Measurements from ENCODE around the gene ADGRG4. TPM values are rescaled to one million over a fixed set of nuclear protein-coding genes. Genes with fewer than 3 reads are reported as not detected.

Gene ADGRG4
- total and polyA plus RNA-seq, 2 donors (not counting 1 experiment from before 2014, with no cell fraction given): not detected

GRCh38 chrX:136304493-136304892 lies 3.7 kb downstream of the ADGRG4 start:
- TF ChIP-seq CTCF (IDR thresholded peaks at IDR 0.05): no peak
- no peak for TF ChIP-seq EZH2 (IDR thresholded peaks at IDR 0.05; ENCODE audit: borderline replicate concordance, insufficient read depth, low read depth, low read length, poor library complexity, severe bottlenecking)
- no peak for ATAC-seq (ENCODE audit: low read depth)
- Mint-ChIP-seq H3K4me1 (no peaks in the 10 kb centered on the region), H3K9me3 (ENCODE audit: insufficient read depth) (no peaks in the 10 kb centered on the region), H3K27me3 (peaks cover 7% of the 10 kb centered on the region), H3K27ac (no peak overlapping the region), H3K4me3 (no peak overlapping the region)
- intact Hi-C loops (cut with micrococcal nuclease): no loop called here
- no peak for DNase-seq
- no peak overlapping the region for H3K4me2 ChIP-seq (replicated peaks; ENCODE audit: low read depth, low read length, poor library complexity, severe bottlenecking)
- H3K4me3 ChIP-seq (ENCODE audit: control extremely low read depth in 1 of 5, extremely low read depth in 1 of 5, insufficient read depth in 1 of 5, low read depth in 2 of 5, low read length in 4 of 5): no peak overlapping the region
- H3K4me1 ChIP-seq (ENCODE audit: control insufficient read depth in 2 of 2, insufficient read depth in 2 of 2, low read length in 2 of 2): no peaks in the 10 kb centered on the region
- H2AFZ ChIP-seq (ENCODE audit: insufficient read depth, low read depth, low read length, poor library complexity, severe bottlenecking): no peak overlapping the region
- CTCF ChIA-PET: no interaction called here
- no peak overlapping the region for H3K27ac ChIP-seq (ENCODE audit: low read length in 2 of 2)
- H4K20me1 ChIP-seq (ENCODE audit: control insufficient read depth, insufficient read depth, low read length, poor library complexity, severe bottlenecking): no peaks in the 10 kb centered on the region
- POLR2A ChIA-PET: no interaction called here
- no peaks in the 10 kb centered on the region for H3K36me3 ChIP-seq (replicated peaks in 1 of 2; ENCODE audit: control extremely low read depth in 1 of 2, control insufficient read depth in 1 of 2, extremely low read depth in 1 of 2, insufficient read depth in 2 of 2, low read length in 1 of 2)
- H3K79me2 ChIP-seq (ENCODE audit: control insufficient read depth, insufficient read depth, low read length): no peaks in the 10 kb centered on the region
- no peaks in the 10 kb centered on the region for H3K9me3 ChIP-seq (ENCODE audit: control extremely low read depth in 1 of 3, control insufficient read depth in 2 of 3, insufficient read depth in 1 of 3, low read length in 2 of 3)
- no peak overlapping the region for H3K9ac ChIP-seq (ENCODE audit: low read length)
- no peaks in the 10 kb centered on the region for H3K27me3 ChIP-seq (replicated peaks in 1 of 4; ENCODE audit: control extremely low read depth in 1 of 4, control insufficient read depth in 3 of 4, insufficient read depth in 4 of 4, low read length in 3 of 4)
- WGBS (ENCODE audit: insufficient coverage): no CpG with 5 or more reads among the region's 3 CpGs

GRCh38 chrX:136306182-136306581 lies 5.4 kb downstream of the ADGRG4 start:
- intact Hi-C loops (cut with micrococcal nuclease): no loop called here
- ChIA-PET CTCF (no interaction called here), POLR2A (no interaction called here)
- ATAC-seq (ENCODE audit: low read depth) (no peak), DNase-seq (no peak)
- no peak overlapping the region for H3K27ac ChIP-seq (ENCODE audit: low read length in 2 of 2)
- no peaks in the 10 kb centered on the region for H3K9me3 ChIP-seq (ENCODE audit: control extremely low read depth in 1 of 3, control insufficient read depth in 2 of 3, insufficient read depth in 1 of 3, low read length in 2 of 3)
- H3K36me3 ChIP-seq (replicated peaks in 1 of 2; ENCODE audit: control extremely low read depth in 1 of 2, control insufficient read depth in 1 of 2, extremely low read depth in 1 of 2, insufficient read depth in 2 of 2, low read length in 1 of 2): no peaks in the 10 kb centered on the region
- H3K79me2 ChIP-seq (ENCODE audit: control insufficient read depth, insufficient read depth, low read length): no peaks in the 10 kb centered on the region
- WGBS (ENCODE audit: insufficient coverage): no CpG with 5 or more reads among the region's 1 CpG
- Mint-ChIP-seq H3K27me3 (peaks cover 7% of the 10 kb centered on the region), H3K9me3 (ENCODE audit: insufficient read depth) (no peaks in the 10 kb centered on the region), H3K4me1 (no peaks in the 10 kb centered on the region), H3K27ac (no peak overlapping the region), H3K4me3 (no peak overlapping the region)
- H2AFZ ChIP-seq (ENCODE audit: insufficient read depth, low read depth, low read length, poor library complexity, severe bottlenecking): no peak overlapping the region
- H3K27me3 ChIP-seq (replicated peaks in 1 of 4; ENCODE audit: control extremely low read depth in 1 of 4, control insufficient read depth in 3 of 4, insufficient read depth in 4 of 4, low read length in 3 of 4): no peaks in the 10 kb centered on the region
- no peak overlapping the region for H3K4me3 ChIP-seq (ENCODE audit: control extremely low read depth in 1 of 5, extremely low read depth in 1 of 5, insufficient read depth in 1 of 5, low read depth in 2 of 5, low read length in 4 of 5)
- no peak for TF ChIP-seq CTCF (IDR thresholded peaks at IDR 0.05)
- no peak for TF ChIP-seq EZH2 (IDR thresholded peaks at IDR 0.05; ENCODE audit: borderline replicate concordance, insufficient read depth, low read depth, low read length, poor library complexity, severe bottlenecking)
- H4K20me1 ChIP-seq (ENCODE audit: control insufficient read depth, insufficient read depth, low read length, poor library complexity, severe bottlenecking): no peaks in the 10 kb centered on the region
- H3K4me2 ChIP-seq (replicated peaks; ENCODE audit: low read depth, low read length, poor library complexity, severe bottlenecking): no peak overlapping the region
- no peaks in the 10 kb centered on the region for H3K4me1 ChIP-seq (ENCODE audit: control insufficient read depth in 2 of 2, insufficient read depth in 2 of 2, low read length in 2 of 2)
- H3K9ac ChIP-seq (ENCODE audit: low read length): no peak overlapping the region

Data from B cell (primary cell).